Left ventricle myocardium superior (tissue), 1 donor: ENCODE data around the gene TEKT4. TPM values are rescaled to one million over a fixed set of nuclear protein-coding genes. Genes with fewer than 3 reads are reported as not detected.
"Not testable (repeated sequence)": the region's sequence is repeated elsewhere in the genome, so short reads cannot be mapped to it uniquely, and the experiment has no call there.

Source experiments
- ATAC-seq: fragments of 200-7000 bp; cut with Tn5 transposase; one replicate; pipeline ENCODE4 v1.9.1; 2020; ENCODE audit warnings: mild to moderate bottlenecking, moderate library complexity
- DNase-seq: peaks from one replicate; pipeline ENCODE4 v3.0.0-alpha.2; 2020
- intact Hi-C: fragments of 100-400 bp; cut with micrococcal nuclease; formaldehyde crosslinking; loops from one replicate; pipeline ENCODE4 v1.11.0; 2022
- total RNA-seq: library from RNA; stranded (reverse); fragmentation: NEBNext Ultra II Directional; extraction: Animal tissue kit (Norgen Biotek cat#: 25700); gene quantifications from one replicate; pipeline ENCODE4 v1.2.1, GENCODE V29; 2021
- donor health status: DM: no; HTN: yes; CAD: no; lungs with severe emphysema.

The TEKT4 gene
- total RNA-seq, 1 donor from 2014 or later, result not detected

DNA sequence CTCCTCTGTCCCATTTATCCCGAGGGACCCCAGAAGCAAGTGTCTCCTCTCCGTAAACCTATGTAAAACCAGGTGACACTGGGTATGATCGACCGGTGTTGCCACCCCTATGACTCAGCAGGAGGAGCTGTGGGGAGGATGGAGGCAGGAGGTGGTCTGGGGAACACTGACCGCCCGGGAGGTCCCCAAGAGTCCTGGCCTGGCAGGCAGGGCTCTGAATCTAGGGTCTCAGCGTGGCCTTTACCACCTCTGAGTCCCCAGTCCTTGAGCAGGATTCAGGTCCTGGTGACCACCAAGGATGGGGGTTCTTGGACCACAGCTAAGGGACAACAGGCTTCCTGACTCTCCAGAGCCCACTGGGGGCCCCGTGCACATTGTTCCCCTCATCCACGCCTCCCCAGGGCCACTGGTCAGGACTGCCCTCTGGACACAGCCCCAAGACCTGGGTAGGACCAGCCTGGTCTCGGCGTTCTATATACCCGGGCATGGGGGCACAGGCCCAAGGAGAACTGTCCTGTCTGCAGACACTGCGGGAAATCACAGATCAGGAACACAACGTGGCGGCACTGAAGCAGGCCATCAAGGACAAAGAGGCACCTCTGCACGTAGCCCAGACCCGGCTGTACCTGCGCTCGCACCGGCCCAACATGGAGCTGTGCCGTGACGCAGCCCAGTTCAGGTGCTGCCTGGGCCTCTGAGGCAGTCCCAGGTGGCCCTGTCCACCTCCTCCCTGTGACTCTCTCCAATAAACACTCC lies 4.0 kb downstream of the TEKT4 start:
- DNase-seq, result no peak
- intact Hi-C loops, result no loop called here
- no peak for ATAC-seq

DNA sequence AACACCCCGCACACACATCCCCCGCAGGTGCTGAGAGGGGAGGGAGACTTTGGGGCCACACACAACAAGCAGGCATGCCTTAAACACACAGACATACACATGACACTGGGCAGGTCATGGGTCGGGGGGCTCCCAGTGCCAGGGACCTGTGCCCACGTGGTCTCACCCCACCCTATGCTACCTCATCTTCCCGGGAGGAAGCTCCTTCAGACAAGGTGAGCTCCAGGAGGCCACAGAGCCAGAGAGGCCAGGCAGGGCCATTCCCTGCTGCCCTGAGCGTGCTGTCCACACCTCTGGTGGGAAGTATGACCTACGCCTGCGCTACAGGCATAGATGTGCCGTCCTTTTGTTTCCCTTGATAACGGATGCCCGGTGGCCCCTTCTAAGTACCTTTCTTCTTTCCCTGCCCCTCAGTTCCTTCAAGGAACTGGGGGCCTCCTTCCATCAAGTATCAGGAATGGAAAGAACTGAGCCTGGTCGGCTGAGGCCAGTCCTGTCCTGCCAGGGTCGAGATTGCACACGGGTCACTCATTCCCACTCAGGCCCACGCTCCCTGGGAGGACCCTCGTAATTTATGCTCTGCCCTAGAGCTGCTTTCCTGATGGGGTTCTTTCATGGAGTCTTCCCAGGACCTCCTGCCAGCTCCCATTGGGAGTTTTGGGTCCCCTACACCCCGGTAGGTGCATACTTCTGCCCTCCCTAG lies 4.7 kb downstream of the TEKT4 start:
- intact Hi-C loops, result no loop called here
- ATAC-seq (no peak), DNase-seq (no peak)

DNA sequence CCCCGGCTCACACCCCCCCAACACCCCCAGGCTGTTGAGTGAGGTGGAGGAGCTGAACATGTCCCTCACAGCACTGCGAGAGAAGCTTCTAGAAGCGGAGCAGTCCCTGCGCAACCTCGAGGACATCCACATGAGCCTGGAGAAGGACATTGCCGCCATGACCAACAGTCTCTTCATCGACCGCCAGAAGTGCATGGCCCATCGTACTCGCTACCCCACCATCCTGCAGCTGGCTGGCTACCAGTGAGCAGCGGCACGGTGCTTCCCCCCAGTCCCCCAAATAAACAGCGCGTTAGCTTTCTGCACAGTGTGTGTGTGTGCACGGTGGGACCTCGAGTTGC lies 5.3 kb downstream of the TEKT4 start:
- intact Hi-C loops, result no loop called here
- DNase-seq (no peak), ATAC-seq (no peak)

DNA sequence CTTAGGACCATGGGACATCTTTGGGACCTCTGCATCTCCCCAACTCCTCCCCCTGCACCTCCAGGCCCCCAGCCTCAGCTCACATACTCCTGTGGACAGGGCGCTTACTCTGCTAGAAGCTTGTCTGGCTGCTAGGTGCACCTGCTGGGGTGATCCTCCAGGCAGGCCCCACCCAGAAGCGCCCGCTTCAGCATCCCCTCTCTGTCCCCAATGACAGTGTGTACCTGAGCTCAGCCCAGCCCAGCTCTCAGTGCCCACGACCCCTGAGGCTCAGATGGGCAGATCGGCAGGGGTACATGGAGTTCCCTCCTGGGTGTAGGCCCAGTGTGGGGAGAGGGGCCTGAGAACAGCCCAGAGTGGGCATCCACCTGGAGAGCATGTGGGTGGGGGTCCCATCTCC lies 5.9 kb downstream of the TEKT4 start:
- intact Hi-C loops, result no loop called here
- DNase-seq (no peak), ATAC-seq (no peak)

DNA sequence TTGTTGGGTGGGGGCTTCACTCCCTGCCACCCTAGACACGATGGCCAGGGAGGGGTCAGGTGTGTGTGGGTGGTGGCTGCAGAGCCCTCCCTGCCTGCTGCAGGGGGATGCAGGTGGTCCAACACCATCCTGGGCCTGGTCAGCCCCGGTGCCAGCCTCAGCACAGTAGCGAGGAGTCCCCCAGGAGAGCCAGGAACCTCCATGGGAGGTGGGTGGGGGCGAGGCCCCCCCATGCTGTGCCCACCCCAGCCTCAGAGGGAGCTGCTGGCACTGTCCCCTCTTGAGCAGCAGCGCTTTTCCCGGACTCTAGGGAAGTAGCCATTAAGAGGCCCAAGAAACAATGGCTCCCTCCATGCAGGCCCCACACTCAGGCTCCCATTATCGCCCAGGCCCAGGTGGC lies 7.3 kb downstream of the TEKT4 start:
- DNase-seq, ATAC-seq, intact Hi-C loops: not testable (repeated sequence)

DNA sequence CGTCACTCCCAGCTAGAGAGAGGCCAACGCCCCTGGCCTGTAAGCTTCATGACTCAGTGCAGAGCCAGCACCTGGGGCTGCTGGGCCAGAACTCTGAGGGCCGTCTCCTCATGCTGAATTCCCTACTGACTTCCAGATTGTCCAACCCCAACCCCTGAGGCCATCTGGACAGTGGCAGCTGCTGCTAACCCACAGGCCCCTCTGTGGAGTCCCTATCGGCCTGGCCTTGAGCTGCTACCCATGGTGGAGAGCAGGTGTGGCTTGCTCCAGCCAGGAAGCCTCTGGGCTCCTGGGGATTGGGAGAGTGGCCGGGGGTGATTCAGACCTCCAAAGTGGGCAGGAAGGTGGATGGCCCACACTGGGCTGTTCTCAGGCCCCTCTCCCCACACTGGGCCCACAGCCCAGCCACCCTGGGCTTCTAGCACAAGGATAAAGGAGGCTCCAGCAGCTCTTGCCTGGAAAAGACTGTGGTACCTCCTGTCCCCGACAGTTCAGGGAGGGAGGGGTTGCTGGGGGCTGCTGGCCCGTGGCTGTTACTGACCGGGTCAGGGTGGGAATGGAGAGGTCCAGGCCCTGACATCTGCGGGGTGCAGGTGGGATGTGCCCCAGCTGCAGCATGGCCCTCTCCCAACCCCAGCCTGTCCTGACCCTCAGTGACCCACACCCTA lies 8.2 kb downstream of the TEKT4 start:
- DNase-seq (no peak), ATAC-seq (no peak)
- intact Hi-C loops, result no loop called here

DNA sequence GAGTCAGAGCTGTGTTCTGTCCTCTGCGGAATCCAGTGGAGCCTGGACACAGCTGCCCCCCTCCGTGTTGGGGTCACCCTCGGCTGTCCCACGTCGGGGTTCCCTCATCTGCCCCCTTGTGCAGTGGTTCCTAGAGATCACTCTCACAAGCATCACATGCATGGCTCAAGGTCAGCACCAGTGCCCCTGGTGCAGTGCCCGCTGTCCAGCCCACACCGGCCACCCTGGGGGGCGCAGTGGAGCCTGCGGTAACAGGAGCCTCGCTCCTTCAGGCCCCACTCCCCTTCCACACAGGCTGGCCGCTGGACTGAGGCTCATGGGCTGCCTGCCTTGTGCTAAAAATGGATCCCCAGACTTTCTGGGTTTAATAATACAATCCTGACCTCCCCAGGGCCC lies 8.8 kb downstream of the TEKT4 start:
- intact Hi-C loops, result no loop called here
- ATAC-seq, result no peak
- DNase-seq, result no peak

DNA sequence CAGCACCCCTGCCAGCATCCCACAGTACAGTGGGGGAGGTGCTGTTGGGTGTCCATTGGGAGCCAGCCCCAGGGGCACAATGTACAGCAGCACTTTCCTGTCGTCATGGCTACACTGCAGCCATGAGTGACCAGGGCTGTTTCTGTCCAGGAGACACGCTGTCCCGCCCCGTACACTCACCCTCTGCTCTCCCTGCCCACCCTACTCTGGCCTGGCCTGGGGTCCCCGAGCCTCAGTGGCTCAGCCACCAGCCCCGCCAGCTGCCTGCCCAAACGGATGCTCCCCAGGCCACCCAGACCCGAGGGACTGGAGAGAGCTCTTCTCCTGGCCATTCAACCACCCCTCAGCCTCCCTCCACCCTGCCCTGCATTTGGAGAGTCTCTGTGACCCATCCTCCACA lies 9.3 kb downstream of the TEKT4 start:
- intact Hi-C loops, result no loop called here
- ATAC-seq, result no peak

DNA sequence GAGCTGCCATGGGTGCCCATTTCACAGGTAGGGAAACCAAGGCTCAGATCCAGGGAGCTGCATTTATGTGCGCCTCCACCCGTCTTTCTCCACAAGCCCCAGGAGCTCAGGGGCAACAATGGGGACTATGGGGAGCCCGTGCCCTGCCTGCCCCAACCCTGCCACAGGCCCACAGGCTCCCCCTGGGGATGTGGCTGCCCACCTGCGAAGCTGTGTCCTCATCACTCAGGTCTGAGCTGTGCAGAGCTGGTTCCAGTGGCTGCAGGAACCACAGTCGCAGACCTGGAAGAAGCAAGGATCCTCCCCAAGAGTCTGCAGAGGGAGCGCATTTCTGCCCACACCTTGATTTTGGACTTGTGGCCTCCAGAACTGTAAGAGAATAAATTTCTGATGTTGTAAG lies 9.8 kb downstream of the TEKT4 start:
- DNase-seq, result no peak
- ATAC-seq, result no peak

More for the DNA sequence above, 9.3 kb downstream of the TEKT4 start:
- DNase-seq, result no peak

DNA sequence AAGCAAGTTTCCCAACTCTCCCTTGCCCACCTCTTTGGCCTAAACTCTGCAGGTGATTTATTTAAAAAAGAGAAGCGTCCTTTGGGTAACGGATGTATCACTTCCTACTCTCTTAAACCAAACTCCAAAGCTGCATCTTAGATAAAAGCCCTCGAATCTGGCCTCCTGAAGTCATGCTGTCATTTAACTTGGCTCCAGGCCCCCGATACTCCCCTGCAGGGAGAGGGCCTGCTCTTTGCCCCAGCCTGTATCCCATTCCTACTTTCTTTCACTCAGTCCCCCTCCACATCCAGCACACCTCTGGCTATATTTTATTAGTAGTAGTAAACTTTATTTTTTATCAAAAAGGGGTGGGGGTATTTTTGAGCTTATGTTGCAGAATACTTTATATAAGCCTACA lies 19.0 kb downstream of the TEKT4 start:
- DNase-seq (no peak), ATAC-seq (no peak)
- intact Hi-C loops, result no loop called here

More for the DNA sequence above, 9.8 kb downstream of the TEKT4 start:
- intact Hi-C loops, result no loop called here

DNA sequence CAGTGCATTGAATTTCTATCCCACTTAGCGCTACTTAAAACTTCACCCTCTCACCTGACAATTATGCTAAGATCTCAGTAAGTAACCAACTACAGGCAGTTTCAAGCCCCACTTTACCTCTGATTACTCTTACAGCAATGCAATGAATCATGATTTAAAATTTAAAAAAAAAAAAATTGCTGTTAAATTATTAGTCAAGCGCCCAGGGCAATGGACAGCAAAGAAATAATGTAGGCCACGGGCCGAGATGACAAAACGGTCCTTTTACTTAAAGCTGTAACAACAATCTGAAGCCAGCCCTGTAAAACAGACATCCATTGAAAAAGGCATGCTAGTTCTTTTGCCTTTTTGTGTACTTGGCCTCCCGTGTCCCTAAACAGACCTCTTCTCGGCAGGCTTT lies 24.0 kb downstream of the TEKT4 start:
- ATAC-seq, intact Hi-C loops, DNase-seq: not testable (repeated sequence)

DNA sequence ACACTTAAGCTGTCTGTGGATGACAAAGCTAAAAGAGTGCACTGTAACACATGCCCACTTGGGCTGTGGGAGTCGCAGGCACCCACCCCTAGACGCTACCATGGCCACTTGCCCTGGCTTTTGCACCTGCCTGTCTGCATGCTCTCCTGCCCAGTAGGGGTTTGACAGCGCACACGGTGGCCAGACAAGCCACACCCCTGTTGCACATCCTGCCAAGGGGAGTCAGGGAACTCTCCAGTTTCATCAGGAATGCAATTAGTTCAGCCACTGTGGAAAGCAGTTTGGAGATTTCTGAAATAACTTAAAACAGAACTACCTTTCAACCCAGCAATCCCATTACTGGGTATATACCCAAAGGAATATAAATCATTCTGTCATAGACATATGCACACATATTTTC lies 35.7 kb downstream of the TEKT4 start:
- intact Hi-C loops, DNase-seq, ATAC-seq: not testable (repeated sequence)

DNA sequence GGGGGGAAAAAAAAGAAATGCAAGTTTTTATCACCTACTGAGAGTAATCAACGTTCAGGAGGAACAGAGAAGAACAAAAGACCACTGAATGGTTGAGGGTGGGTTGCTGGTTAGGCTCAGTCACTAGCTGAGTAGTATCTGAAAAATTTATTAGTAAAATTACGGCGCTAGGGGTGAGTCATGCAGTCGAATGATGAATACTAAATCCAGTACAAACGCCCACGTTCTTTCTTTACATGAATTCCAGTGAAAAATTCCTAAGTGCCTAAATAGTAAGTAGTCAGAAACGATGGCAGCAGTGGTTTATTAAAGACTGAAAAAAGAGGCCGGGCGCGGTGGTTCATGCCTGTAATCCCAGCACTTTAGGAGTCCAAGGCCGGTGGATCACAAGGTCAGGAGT lies 52.0 kb downstream of the TEKT4 start:
- ATAC-seq (no peak), DNase-seq (no peak)
- intact Hi-C loops, result no loop called here

DNA sequence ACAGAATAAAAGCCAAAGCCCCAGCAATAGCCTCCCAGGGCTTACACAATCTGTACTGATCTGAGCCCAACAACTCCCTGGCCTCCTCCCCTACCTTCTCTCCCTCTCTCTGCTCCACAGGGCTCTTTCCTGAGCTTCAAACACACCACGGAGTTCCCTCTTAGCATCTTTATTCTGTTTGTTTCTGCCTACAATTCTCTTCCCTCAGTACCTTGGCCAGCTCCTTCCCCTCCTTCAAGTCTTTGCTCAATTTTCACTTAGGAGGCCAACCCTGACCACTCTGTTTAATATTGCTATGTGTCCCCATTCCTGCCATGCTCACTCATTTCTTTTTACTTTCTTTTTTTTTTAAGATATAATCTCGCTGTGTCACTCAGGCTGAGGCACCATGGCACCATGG lies 53.8 kb downstream of the TEKT4 start:
- DNase-seq, intact Hi-C loops, ATAC-seq: not testable (repeated sequence)

Other genes starting within 250 kb of the TEKT4 start
- gene MAL, start 154.3 kb downstream of the TEKT4 start, total RNA-seq, result 3.9 TPM